Endometrial microvascular endothelial cells (primary cell): ENCODE data around the gene NPIPB8. TPM values are rescaled to one million over a fixed set of nuclear protein-coding genes. Genes with fewer than 3 reads are reported as not detected.
"Not testable (repeated sequence)": the region's sequence is repeated elsewhere in the genome, so short reads cannot be mapped to it uniquely, and the experiment has no call there.

Experiments used
- in situ Hi-C: cut with HindIII; loops from 2 replicates; pipeline ENCODE4 v1.10.0; 2017; ENCODE audit warnings: low sequenced_read_pairs, low pct_unique_long_range_greater_than_20kb; ENCODE audit errors: inconsistent ontology term
- total RNA-seq: library from RNA; depleted of rRNA; stranded (reverse); fragments of >200 nt; gene quantifications from one replicate; pipeline ENCODE4 v1.2.3, GENCODE V29; 2015; ENCODE audit errors: inconsistent ontology term

The NPIPB8 gene
- total RNA-seq, 1 donor from 2014 or later, result not detected

DNA sequence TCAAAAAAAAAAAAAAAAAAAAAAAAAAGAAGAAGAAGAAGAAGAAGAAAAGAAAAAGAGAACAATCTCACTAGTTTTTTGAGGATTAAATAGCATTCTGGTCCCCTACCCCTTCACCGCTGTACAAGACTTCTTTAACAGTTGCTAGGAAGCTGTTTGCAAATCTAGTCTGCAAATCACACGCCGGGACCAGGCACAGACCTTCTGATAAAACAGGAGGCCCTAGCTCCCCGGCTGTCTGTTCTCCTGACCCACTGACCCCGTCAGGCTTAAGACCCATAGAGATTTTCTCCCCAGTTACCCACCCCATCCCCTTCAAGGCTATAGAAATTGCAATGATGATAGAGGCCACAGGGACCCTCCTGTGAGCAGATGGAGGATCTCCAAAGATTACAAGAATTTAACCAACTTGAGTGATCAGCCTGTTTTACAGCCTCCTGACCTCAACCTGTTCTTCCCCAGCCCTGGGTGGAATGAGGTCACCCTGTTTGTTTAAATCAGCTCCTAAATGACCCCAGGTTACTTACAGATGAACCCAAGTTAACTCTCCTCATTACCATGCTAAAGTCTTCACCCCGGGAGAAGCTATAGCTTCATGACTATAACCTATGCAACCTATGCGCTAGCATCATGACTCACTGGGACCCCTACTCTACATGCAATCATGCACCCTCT, 16.2 kb upstream of the NPIPB8 start:
- in situ Hi-C loops, result no loop called here

DNA sequence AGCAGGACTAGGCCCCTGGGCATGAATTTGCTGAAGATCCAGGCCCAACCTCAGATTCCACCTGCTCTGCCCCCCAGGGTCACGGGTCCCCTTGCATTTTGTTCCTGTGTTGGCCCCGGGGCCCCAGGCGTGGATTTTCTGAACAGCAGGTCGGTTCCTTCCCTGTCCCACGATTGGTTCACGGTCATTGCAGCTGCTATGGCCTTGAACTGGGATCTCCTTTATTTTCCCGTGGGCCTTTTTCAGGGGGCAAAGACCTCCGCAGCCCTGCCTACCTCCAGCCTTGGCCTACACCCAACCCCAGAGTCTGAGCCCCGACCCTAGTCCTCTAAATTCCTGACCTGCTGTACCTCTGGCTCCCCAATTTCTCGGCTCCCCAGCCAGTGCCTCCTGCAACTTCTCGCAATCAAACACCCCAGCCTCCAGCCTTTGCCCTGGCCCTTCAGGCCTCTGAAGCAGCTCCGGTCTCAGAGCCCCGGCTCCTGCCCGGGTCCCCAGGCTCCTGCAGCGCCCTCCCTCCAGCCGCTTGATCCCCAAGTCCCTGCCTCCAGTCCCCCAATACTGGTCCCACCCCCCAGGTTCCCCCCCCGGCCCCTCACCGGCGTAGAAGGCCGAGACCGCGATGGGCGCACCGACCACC, 15.2 kb upstream of the NPIPB8 start:
- in situ Hi-C loops, result not testable (repeated sequence)

DNA sequence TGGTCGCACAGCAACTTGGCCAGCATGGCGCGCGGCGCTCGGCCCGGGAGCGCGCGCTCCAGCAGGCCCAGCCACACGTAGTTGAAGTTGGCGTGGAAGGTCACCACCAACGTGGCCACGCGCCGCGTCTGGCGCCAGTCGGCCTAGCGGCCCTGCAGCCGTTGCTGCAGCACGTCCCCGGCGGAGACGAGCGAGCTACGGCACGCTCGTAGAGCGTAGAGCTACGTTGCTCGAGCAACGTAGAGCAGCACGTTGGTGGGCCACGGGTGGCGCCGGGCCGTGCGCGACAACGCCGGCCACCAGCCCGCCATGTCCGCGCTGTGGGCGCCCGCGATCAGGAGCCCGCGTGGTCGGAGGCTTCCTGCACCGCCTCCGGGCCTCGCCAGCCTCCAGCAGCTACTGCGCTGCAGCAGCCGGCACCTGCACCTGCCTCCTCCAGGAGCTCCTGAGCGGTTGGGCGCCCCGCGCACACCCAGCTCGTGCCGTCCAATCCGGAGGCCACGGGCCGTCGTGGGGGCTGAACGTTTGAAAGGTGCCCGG, 14.6 kb upstream of the NPIPB8 start:
- in situ Hi-C loops, result no loop called here

DNA sequence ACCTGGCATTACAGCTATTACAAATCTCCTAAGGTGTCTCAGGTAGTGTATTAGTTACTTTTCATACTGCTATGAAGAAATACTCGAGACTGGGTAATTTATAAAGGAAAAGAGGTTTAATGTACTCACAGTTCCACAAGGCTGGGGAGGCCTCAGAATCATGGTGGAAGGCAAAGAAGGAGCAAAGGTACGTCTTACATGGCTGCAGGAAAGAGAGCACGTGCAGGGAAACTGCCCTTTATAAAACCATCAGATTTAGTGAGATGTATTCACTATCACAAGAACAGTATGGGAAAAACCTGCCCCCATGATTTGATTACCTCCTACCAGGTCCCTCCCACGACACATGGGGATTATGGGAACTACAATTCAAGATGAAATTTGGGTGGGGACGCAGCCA, 7.0 kb upstream of the NPIPB8 start:
- in situ Hi-C loops, result not testable (repeated sequence)

DNA sequence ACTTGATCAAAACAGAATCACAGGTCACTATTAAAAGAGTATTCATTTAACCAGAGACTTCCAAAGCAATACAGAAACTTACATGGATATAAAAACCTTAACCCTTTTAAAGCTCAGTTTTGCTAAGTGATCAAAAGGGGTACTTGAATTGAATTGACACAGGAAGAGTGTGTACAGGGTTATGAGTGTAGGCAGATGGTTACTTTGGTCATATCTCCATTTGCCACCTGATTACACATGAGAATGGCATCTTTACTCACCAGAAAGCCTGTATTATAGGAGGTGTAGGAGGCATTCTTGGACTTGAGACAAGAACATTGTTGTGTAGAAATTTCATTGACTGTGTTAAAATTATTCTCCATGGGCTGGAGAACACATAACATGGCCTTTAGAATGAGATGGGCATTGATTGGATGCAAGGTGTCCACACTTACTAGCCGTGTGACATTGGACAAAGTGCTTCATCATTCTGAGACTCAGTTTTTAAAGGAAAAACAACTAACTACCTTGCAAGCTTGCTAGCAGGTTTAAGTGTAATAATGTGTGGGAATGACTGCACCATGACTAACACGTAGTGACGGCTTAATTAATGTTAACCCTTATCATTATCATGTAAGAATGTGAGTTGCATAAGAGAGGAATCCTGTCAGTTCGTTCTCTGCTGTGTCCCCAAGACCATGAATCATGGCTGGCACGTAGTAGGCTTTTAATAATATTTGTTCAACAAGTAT, 1.6 kb upstream of the NPIPB8 start:
- in situ Hi-C loops, result not testable (repeated sequence)

DNA sequence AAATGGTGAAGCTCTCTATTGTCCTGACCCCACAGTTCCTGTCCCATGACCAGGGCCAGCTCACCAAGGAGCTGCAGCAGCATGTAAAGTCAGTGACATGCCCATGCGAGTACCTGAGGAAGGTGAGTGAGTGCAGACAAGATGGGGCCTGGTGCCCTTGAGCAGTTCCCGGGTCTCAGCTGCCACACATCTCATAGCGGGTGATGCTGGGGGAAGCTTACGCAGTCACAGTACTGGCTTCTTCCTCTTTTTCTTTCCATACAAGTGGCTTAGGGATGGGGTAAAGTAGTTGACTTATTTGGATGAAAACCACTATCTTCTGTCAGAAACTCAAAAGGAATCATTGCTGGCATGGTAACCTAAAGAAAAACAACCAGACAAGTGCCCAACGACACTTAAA, 494 bp downstream of the NPIPB8 start:
- in situ Hi-C loops, result not testable (repeated sequence)

DNA sequence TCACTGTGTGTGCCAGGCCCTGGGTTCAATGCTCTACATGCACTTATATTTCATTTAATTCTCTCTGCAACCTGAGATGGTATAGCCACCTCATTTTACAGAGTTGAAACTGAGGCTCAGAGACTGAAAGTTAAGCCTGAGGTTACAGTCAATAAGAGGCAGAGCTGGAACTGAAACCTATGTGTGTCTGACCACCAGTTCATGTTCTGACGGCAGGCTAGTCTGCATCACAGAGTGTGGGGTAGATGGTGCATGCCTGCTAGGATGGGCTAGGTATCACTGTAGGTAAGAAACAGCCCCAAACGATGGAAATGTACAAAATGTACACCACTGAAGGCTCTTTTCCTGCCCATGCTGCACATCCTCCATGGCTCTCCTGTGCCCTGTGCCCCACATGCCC, 2.1 kb downstream of the NPIPB8 start:
- in situ Hi-C loops, result not testable (repeated sequence)

DNA sequence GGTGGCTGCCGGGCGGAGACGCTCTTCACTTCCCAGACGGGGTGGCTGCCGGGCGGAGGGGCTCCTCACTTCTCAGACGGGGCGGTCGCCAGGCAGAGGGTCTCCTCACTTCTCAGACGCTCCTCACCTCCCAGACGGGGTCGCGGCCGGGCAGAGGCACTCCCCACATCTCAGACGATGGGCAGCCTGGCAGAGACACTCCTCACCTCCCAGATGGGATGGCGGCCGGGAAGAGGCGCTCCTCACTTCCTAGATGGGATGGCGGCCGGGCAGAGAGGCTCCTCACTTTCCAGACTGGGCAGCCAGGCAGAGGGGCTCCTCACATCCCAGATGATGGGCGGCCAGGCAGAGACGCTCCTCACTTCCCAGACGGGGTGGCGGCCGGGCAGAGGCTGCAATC, 28.4 kb downstream of the NPIPB8 start:
- in situ Hi-C loops, result not testable (repeated sequence)

DNA sequence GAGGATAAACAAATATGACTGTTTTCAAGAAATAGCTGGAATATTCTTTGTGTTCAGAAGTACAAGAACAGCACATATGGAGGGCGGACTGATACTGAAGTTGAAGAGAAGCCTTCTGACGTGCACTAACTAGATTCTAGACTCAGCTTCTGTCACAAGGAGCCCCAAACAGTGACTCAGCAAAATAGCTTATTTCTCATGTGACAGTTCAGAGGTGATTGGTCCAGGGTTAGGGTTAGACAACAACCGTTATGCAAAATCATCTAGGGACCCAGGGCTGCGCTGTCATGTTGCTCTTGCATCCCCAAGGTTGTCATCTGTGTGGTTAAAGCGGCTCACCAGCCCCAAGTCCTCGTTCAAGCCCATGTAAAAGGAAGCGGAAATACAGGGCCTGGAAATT, 29.6 kb downstream of the NPIPB8 start:
- in situ Hi-C loops, result not testable (repeated sequence)

DNA sequence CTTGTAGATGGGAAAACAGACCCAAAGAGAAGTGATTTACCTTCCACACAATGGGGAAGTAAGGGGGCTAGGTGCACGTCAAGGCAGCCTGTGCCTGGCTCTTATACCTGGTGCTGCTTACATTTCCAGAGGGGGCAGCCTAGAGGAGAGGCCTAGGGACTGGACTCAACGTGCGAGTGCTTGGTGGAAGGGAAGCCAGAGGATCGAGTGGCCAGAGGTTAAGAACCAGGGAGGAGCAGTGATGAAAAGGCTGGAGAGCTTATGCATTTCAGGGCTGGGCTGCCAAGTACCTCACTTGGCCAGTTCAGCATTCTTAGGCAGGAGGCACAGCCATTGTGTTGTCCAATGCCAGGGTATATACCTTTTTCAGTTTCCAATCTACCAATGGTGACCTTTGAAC, 30.3 kb downstream of the NPIPB8 start:
- in situ Hi-C loops, result not testable (repeated sequence)

DNA sequence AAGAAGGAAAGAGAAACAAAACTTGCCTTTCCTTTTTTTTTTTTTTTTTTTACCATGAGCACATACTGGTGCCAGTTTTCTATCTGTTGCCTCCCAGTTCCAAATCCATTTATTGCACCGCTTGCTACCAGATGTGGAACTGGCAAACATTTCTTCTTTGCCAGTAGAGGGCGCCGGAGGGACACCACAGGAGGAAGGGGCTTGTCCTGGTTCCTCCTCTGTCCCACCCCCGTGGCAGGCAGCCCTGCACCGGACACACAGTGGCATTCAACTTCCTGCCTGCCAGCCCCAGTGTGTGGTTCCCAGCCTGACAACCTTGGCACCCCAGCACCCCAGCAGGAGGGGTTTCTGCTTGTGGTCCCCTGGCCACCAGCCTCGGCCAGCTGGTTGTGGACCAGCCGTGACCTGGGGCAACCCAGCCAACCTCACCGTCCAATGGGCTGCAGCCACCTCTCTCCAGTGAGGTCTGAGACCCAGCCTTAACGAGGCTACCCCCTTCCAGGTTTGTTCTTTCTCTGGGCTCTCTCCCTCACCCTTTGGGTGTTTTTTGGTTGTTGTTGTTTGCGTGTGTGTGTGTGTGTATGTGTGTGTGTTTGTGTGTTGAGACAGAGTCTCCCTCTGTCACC, 50.6 kb downstream of the NPIPB8 start:
- in situ Hi-C loops, result not testable (repeated sequence)

DNA sequence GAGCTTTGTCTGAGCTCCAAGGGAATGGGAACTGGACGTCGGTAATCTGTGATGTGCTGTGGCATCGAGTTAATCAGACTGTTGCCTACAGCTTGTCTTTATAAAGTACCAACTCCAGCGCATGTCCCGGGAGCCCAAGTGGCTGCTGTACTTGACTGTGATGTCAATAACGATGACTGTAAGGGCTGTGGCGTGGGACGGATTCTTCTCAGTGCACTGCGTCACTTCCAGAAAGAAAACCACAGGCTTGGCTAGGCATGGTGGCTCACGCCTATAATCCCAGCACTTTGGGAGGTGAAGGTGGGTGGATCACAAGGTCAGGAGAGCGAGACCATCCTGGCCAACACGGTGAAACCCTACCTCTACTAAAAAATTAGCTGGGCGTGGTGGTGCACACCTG, 51.6 kb downstream of the NPIPB8 start:
- in situ Hi-C loops, result not testable (repeated sequence)

DNA sequence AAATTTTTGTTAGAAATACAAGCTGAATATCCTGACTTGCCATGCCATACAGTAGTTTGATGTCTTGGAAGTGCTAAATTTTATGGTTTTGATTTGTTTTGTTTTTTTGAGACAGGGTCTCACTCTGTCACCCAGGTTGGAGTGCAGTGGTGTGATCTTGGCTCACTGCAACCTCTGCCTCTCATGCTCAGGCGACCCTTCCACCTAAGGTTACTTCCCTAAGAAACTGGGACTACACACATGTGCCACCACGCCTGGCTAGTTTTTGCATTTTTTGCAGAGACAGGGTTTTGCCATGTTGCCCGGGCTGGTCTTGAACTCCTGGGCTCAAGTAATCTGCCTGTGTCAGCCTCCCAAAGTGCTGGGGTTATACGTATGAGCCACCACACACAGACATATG, 53.9 kb downstream of the NPIPB8 start:
- in situ Hi-C loops, result not testable (repeated sequence)

DNA sequence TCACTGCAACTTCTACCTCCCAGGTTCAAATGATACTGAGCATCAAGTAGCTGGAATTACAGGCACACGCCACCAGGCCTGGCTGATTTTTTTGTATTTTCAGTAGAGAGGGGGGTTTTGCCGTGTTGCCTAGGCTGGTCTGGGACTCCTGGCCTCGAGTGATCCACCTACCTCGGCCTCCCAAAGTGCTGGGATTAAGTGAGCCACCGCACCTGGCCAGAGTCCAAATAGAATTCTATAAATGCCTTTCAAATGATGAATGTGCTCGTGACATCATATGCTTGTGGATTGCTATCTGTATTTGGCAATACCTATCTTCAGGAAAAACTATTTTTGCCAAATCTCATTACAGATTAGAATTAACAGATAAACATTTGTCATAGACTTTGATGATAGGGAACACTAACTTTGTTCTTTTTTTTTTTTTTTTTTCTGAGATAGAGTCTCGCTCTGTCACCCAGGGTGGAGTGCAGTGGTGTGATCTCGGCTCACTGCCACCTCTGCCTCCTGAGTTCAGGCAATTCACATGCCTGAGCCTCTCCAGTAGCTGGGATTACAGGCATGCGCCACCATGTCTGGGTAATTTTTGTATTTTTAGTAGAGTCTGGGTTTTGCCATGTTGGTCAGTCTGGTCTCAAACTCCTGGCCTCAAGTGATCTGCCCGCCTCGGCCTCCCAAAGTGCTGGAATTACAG, 55.5 kb downstream of the NPIPB8 start:
- in situ Hi-C loops, result not testable (repeated sequence)

DNA sequence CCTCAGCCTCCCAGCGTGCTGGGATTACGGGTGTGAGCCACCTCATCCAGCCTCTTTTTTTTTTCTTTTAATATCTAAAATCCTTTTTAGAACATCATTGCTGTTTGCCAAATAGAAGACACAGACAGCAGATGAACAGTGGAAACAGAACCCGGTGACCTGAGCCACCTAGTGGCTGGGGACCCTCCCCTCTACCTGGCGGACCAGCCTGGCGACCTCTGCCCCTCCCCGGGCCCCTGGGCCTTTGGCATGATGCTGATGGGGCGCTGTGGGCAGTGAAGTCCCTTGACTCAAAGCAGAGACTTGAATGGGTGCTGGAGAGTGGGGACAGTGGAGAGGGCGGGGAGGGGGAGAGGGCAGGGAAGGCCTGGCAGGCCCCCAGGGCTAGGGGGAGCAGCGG, 61.9 kb downstream of the NPIPB8 start:
- in situ Hi-C loops, result not testable (repeated sequence)

DNA sequence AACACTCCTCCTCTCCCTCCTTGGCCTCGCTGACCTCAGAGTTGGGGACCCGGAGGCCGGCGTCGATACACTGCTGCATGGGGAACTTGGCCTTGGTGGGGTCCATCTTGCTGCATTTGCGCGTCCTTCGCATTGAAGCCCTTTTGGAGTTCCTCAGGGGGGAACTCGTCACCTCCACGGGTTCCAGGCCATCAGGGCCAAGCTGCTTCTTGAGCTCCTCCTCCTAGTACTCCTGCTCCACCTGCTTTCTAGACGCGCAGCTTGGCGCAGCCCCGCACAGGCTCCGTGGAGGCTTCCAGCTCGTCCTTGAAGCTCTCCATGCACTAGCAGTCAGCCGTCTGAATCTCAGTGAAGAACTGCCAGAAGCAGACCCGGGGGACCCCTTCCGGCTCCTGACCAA, 62.5 kb downstream of the NPIPB8 start:
- in situ Hi-C loops, result not testable (repeated sequence)

DNA sequence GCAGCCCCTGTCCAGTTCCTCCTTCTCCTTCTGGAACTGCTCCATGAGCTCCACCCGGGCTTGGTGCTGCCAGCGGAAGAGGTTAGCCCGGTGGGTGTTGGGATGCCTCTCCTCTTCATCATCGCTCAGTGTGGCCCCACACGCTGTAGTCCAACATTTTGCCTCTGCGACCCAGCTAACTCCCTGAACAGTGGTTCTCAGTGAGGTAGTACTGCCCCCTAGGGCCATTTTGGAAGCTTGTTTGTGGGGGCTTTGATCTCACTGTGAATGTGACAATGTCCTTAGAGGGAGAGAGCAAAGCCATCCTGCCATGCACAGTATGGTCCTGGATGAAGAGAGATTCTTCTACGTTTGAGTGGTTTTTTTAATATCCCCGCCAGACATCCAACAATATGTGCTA, 63.5 kb downstream of the NPIPB8 start:
- in situ Hi-C loops, result not testable (repeated sequence)

DNA sequence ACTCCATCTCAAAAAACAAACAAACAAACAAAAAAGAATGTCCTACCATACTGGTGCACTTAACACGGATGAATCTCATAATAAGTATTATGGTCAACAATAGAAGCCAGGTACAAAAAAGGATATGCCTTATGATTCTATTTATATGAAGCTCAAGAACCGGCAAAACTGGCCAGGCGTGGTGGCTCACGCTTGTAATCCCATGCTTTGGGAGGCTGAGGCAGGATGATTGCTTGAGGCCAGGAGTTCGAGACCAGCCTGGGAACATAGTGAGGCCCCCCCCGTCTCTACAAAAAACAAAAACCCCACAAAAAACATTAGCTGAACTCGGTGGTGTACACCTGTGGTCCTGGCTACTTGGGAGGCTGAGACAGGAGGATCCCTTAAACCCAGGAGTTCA, 66.4 kb downstream of the NPIPB8 start:
- in situ Hi-C loops, result not testable (repeated sequence)
